MCF 10A (cell line): ENCODE results near the gene TBL1Y. TPM values are rescaled to one million over a fixed set of nuclear protein-coding genes. Genes with fewer than 3 reads are reported as not detected.

Source experiments
- BruUV-seq: library from RNA; stranded (reverse); fragments of 400-500 nt; replicated peaks from 2 replicates; lab custom pipeline; 2021; lab: Mats Ljungman, UMichigan
- CTCF ChIA-PET: fragments of 300-600 bp; sonication (Branson Sonifier 250); formaldehyde crosslinking; extraction: SDS; loops from one replicate; lab custom pipeline; 2021; ENCODE audit warnings: antibody characterized with exemption, inconsistent platforms; lab: Yijun Ruan, JAX
- POLR2A ChIA-PET: fragments of 300-600, 350-650 bp; sonication (Branson Sonifier 250); formaldehyde crosslinking; extraction: SDS; loops from one replicate; lab custom pipeline; 2020; ENCODE audit warnings: antibody characterized with exemption, inconsistent platforms; lab: Yijun Ruan, JAX
- DNase-seq: peaks from one replicate; pipeline ENCODE4 v3.0.0-alpha.2; 2018; ENCODE audit not compliant: unreplicated experiment
- H3K27ac Mint-ChIP-seq: one replicate; pipeline ENCODE4 v1.8.0; 2022; ENCODE audit warnings: mild to moderate bottlenecking, low read depth, mixed read lengths; ENCODE audit not compliant: unreplicated experiment
- H3K27me3 Mint-ChIP-seq: one replicate; pipeline ENCODE4 v1.8.0; 2022; ENCODE audit warnings: mixed read lengths; ENCODE audit not compliant: insufficient read depth, unreplicated experiment
- H3K36me3 Mint-ChIP-seq: one replicate; pipeline ENCODE4 v1.8.0; 2022; ENCODE audit warnings: mild to moderate bottlenecking, moderate library complexity, mixed read lengths; ENCODE audit not compliant: insufficient read depth, unreplicated experiment
- H3K4me1 Mint-ChIP-seq: one replicate; pipeline ENCODE4 v1.8.0; 2022; ENCODE audit warnings: mixed read lengths; ENCODE audit not compliant: insufficient read depth, unreplicated experiment
- H3K4me3 Mint-ChIP-seq: one replicate; pipeline ENCODE4 v1.8.0; 2022; ENCODE audit warnings: mild to moderate bottlenecking, moderate library complexity, mixed read lengths; ENCODE audit not compliant: unreplicated experiment
- H3K9me3 Mint-ChIP-seq: one replicate; pipeline ENCODE4 v1.8.0; 2022; ENCODE audit warnings: mixed read lengths; ENCODE audit not compliant: unreplicated experiment
- intact Hi-C: fragments of 100-400 bp; cut with micrococcal nuclease; formaldehyde crosslinking; loops from 2 replicates; pipeline ENCODE4 v1.14.1; 2022
- total RNA-seq: library from RNA; stranded (reverse); gene quantifications from 2 replicates; pipeline ENCODE4 v1.2.3, GENCODE V29; 2022
- TF ChIP-seq, protein P1 (sequence below): fragments of 200-600 bp; IDR thresholded peaks from one replicate; pipeline ENCODE4 v1.8.0; 2022; ENCODE audit warnings: antibody characterized with exemption, mild to moderate bottlenecking; ENCODE audit not compliant: unreplicated experiment

The TBL1Y gene
- total RNA-seq, 1 experiment from 2014 or later: not detected

DNA sequence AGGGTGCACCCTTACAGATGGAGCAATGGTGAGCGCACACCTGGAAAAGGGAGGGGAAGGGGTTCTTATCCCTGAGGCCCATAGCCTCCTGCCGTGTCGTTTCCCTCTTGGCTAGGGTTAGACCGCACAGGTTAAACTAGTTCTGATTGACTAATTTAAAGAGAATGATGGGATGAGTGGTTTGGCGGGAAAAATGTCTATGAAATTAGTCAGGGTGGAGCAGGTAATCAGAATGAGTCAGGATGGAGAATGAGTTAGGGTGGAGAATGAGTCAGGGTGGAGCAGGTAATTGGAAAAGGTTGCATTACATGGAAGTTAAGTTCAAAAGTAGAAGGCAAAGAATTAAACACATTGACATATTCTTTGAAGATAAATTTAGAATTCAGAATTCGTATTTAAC is 196.7 kb downstream of the TBL1Y start:
- Mint-ChIP-seq H3K27me3 (no peaks in the 10 kb centered on the region), H3K4me3 (no peak overlapping the region), H3K27ac (no peak overlapping the region), H3K9me3 (no peaks in the 10 kb centered on the region), H3K36me3 (no peaks in the 10 kb centered on the region), H3K4me1 (no peaks in the 10 kb centered on the region)
- ChIA-PET POLR2A (no interaction called here), CTCF (no interaction called here)
- no TSS peak for BruUV-seq
- TF ChIP-seq, protein P1, sequence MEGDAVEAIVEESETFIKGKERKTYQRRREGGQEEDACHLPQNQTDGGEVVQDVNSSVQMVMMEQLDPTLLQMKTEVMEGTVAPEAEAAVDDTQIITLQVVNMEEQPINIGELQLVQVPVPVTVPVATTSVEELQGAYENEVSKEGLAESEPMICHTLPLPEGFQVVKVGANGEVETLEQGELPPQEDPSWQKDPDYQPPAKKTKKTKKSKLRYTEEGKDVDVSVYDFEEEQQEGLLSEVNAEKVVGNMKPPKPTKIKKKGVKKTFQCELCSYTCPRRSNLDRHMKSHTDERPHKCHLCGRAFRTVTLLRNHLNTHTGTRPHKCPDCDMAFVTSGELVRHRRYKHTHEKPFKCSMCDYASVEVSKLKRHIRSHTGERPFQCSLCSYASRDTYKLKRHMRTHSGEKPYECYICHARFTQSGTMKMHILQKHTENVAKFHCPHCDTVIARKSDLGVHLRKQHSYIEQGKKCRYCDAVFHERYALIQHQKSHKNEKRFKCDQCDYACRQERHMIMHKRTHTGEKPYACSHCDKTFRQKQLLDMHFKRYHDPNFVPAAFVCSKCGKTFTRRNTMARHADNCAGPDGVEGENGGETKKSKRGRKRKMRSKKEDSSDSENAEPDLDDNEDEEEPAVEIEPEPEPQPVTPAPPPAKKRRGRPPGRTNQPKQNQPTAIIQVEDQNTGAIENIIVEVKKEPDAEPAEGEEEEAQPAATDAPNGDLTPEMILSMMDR: no peak
- DNase-seq: no peak
- intact Hi-C loops: no loop called here

DNA sequence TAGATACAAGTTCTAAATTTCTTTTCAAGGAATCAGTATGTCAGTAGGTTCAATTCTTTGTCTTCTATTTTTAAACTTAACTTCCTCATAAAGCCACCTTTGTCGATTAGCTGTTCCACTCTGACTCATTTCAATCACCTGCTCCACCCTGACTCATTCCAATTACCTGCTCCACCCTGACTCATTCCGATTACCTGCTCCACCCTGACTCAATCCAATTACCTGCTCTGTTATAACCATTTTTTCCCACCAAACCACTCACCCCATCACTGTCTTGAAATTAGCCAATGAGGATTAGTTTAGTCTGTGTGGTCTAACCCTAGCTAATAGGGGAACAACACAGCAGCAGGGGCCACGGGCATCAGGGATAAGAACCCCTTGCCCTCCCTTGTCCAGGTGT is 199.6 kb downstream of the TBL1Y start:
- ChIA-PET CTCF (no interaction called here), POLR2A (no interaction called here)

DNA sequence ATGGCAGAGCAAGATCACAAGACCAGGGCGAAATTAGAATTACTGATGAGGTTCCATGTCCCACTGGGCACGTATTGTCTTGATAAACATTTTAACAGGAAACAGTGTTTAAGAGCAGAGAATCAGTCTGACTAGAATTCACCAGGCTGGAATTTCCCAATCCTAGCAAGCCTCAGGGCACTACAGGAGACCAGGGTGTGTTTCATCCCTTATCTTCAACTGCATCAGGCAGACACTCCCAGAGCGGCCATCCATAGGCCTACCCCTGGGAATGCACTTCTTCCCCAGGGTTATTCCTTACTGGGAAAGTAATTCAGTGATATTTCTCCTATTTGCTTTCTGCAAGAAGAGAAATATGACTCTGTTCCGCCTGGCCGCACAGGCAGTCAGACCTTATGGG is 205.4 kb downstream of the TBL1Y start:
- intact Hi-C loops: no loop called here
- Mint-ChIP-seq H3K4me3 (no peak overlapping the region), H3K9me3 (no peaks in the 10 kb centered on the region), H3K27me3 (no peaks in the 10 kb centered on the region), H3K4me1 (no peaks in the 10 kb centered on the region), H3K36me3 (no peaks in the 10 kb centered on the region), H3K27ac (no peak overlapping the region)
- DNase-seq: no peak
- TF ChIP-seq, protein P1: no peak
- ChIA-PET CTCF (no interaction called here), POLR2A (no interaction called here)
- BruUV-seq: no TSS peak

More for the DNA sequence above, 199.6 kb downstream of the TBL1Y start:
- no TSS peak for BruUV-seq
- H3K36me3 Mint-ChIP-seq: no peaks in the 10 kb centered on the region
- H3K27ac Mint-ChIP-seq: no peak overlapping the region
- no peak for DNase-seq
- H3K4me1 Mint-ChIP-seq: no peaks in the 10 kb centered on the region
- intact Hi-C loops: no loop called here
- no peaks in the 10 kb centered on the region for H3K27me3 Mint-ChIP-seq
- H3K9me3 Mint-ChIP-seq: no peaks in the 10 kb centered on the region
- TF ChIP-seq, protein P1: no peak
- H3K4me3 Mint-ChIP-seq: no peak overlapping the region

DNA sequence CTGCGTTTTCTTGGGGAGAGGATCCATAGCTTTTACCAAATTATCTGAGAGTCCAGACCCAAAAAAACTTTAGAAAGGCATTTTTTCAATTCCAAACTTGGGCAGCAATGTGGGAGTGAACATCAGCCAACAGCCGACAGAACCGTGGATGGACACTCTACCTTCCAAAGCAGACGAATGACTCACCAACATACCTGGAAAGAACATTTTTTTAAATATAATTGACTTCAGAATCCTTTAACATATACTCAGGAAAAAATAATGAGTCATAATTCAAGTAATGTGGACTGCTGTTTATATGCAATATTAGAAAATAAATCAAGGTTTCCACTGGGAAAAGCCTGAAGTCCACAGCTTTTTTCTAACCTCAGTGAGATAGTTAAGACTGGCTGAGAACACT is 211.7 kb downstream of the TBL1Y start:
- no peaks in the 10 kb centered on the region for H3K4me1 Mint-ChIP-seq
- CTCF ChIA-PET: no interaction called here
- BruUV-seq: no TSS peak

More for the DNA sequence above, 211.7 kb downstream of the TBL1Y start:
- TF ChIP-seq, protein P1: no peak
- Mint-ChIP-seq H3K36me3 (no peaks in the 10 kb centered on the region), H3K4me3 (no peak overlapping the region), H3K27me3 (no peaks in the 10 kb centered on the region), H3K9me3 (no peaks in the 10 kb centered on the region), H3K27ac (no peak overlapping the region)
- intact Hi-C loops: no loop called here
- no peak for DNase-seq
- POLR2A ChIA-PET: no interaction called here
